Loucy (cell line): ENCODE data around the gene BUB1B.

Experiments
- CTCF ChIP-seq: fragments of 200-600 bp; sonication (generic); conservative IDR thresholded peaks from 2 replicates; pipeline ENCODE4 v1.5.1; 2014; ENCODE audit warnings: mild to moderate bottlenecking, antibody characterized with exemption, low read length
- EZH2phosphoT487 ChIP-seq: fragments of 200-600 bp; IDR thresholded peaks from 2 replicates; pipeline ENCODE4 v1.6.1; 2018; ENCODE audit warnings: antibody characterized with exemption, mild to moderate bottlenecking, moderate library complexity, borderline replicate concordance

GRCh38 chr15:40150163-40150925 is 10.5 kb upstream of the BUB1B start:
- TF ChIP-seq CTCF (no peak), EZH2phosphoT487 (no peak)
